H1 (cell line): ENCODE measurements around the gene TEAD4. TPM values are rescaled to one million over a fixed set of nuclear protein-coding genes. Genes with fewer than 3 reads are reported as not detected.

Experiments used
- CTCF ChIA-PET: fragments of 300-600 bp; sonication (Branson Sonifier 250); formaldehyde crosslinking; loops from one replicate; lab custom pipeline; 2021; ENCODE audit not compliant: partially characterized antibody; lab: Charles Lee
- POLR2A ChIA-PET: fragments of 300-600 bp; sonication (Branson Sonifier 250); formaldehyde crosslinking; loops from one replicate; lab custom pipeline; 2021; ENCODE audit warnings: inconsistent platforms; ENCODE audit not compliant: partially characterized antibody; lab: Charles Lee
- DNase-seq, 2 experiments: peaks; one replicate each; pipeline versions ENCODE4 v3.0.0 to v3.0.0-alpha.2; 2010 to 2022; ENCODE audit warnings: low spot score in 2 of 2, low read depth in 1 of 2, mixed read lengths in 1 of 2
- FAIRE-seq: peaks from 2 replicates; lab custom pipeline; 2011; peaks lifted over from hg19 to GRCh38; lab: Jason Lieb, UNC
- H2AFZ ChIP-seq: 2 replicates; pipeline ENCODE4 v1.8.1; 2012; ENCODE audit warnings: low read length, inconsistent platforms
- H2AK5ac ChIP-seq: 2 replicates; pipeline ENCODE4 v1.6.1; 2013; ENCODE audit warnings: low read depth, low read length
- H2BK120ac ChIP-seq: replicated peaks from 2 replicates; pipeline ENCODE3; 2013; ENCODE audit warnings: low read depth, low read length, inconsistent platforms
- H2BK12ac ChIP-seq: 2 replicates; pipeline ENCODE4 v1.6.1; 2013; ENCODE audit warnings: low read depth, low read length
- H2BK15ac ChIP-seq: 2 replicates; pipeline ENCODE4 v1.6.1; 2013; ENCODE audit warnings: low read length
- H2BK20ac ChIP-seq: 2 replicates; pipeline ENCODE4 v1.6.1; 2013; ENCODE audit warnings: low read length
- H2BK5ac ChIP-seq: 2 replicates; pipeline ENCODE4 v1.6.1; 2013; ENCODE audit warnings: low read depth, low read length
- H3K14ac ChIP-seq: 2 replicates; pipeline ENCODE4 v1.6.1; 2013; ENCODE audit warnings: inconsistent platforms; ENCODE audit not compliant: insufficient read length
- H3K18ac ChIP-seq: 2 replicates; pipeline ENCODE4 v1.6.1; 2013; ENCODE audit warnings: low read length; ENCODE audit errors: extremely low read depth
- H3K23ac ChIP-seq: 2 replicates; pipeline ENCODE4 v1.6.1; 2013; ENCODE audit warnings: inconsistent platforms; ENCODE audit not compliant: insufficient read length
- H3K23me2 ChIP-seq: 2 replicates; pipeline ENCODE4 v1.6.1; 2013; ENCODE audit warnings: low read depth, low read length
- H3K27ac ChIP-seq: 2 replicates; pipeline ENCODE4 v1.6.1; 2011; ENCODE audit warnings: low read depth, low read length, inconsistent platforms
- H3K27me3 ChIP-seq, 4 experiments: replicated peaks in 1 of 4; 1 replicate in 1 of 4; 2 replicates in 3 of 4; pipeline versions ENCODE4 v1.6.1 to v1.8.1; 2011 to 2013; ENCODE audit warnings: low read length in 3 of 4, mild to moderate bottlenecking in 3 of 4, inconsistent platforms in 2 of 4, mixed read lengths in 2 of 4, moderate library complexity in 1 of 4; ENCODE audit not compliant: control insufficient read depth in 3 of 4, insufficient read depth in 3 of 4; ENCODE audit errors: extremely low read depth in 1 of 4
- H3K36me3 ChIP-seq, 4 experiments: 2 replicates each; pipeline versions ENCODE4 v1.6.1 to v1.8.1; 2011 to 2013; ENCODE audit warnings: mild to moderate bottlenecking in 4 of 4, low read length in 3 of 4, moderate library complexity in 2 of 4, control low read depth in 1 of 4, inconsistent platforms in 1 of 4; ENCODE audit not compliant: insufficient read depth in 4 of 4, control insufficient read depth in 2 of 4
- H3K4ac ChIP-seq: replicated peaks from 2 replicates; pipeline ENCODE3; 2013; ENCODE audit warnings: low read length, low read depth, mixed read lengths, inconsistent platforms; ENCODE audit not compliant: insufficient read length
- H3K4me1 ChIP-seq, 4 experiments: replicated peaks in 1 of 4; 1 replicate in 1 of 4; 2 replicates in 3 of 4; pipeline versions ENCODE4 v1.6.1 to v1.8.1; 2011 to 2013; ENCODE audit warnings: low read length in 3 of 4, inconsistent platforms in 2 of 4, mixed read lengths in 1 of 4; ENCODE audit not compliant: insufficient read depth in 4 of 4, control insufficient read depth in 3 of 4
- H3K4me2 ChIP-seq, 2 experiments: 2 replicates each; pipeline versions ENCODE4 v1.6.1 to v1.8.1; 2011 to 2013; ENCODE audit warnings: low read depth in 2 of 2, low read length in 2 of 2, control low read depth in 1 of 2, inconsistent platforms in 1 of 2, mild to moderate bottlenecking in 1 of 2; ENCODE audit not compliant: insufficient read depth in 1 of 2
- H3K4me3 ChIP-seq, 4 experiments: fragments of 200-600, 300-600 bp in 1 of 4; sonication (generic), shearing (Covaris generic), sonication (Bioruptor Twin) in 1 of 4; 2 replicates each; pipeline versions ENCODE4 v1.5.1 to v1.8.1; 2011 to 2016; ENCODE audit warnings: low read length in 4 of 4, low read depth in 3 of 4, control low read depth in 2 of 4, inconsistent platforms in 2 of 4, mild to moderate bottlenecking in 2 of 4, mixed read lengths in 1 of 4, moderate library complexity in 1 of 4; ENCODE audit not compliant: insufficient read depth in 2 of 4; ENCODE audit errors: extremely low read depth in 1 of 4
- H3K56ac ChIP-seq: replicated peaks from 2 replicates; pipeline ENCODE3; 2013; ENCODE audit warnings: low read depth, mild to moderate bottlenecking, mixed read lengths, low read length, inconsistent platforms; ENCODE audit not compliant: insufficient read length
- H3K79me1 ChIP-seq: 2 replicates; pipeline ENCODE4 v1.6.1; 2013; ENCODE audit warnings: low read depth, low read length, control low read depth
- H3K79me2 ChIP-seq, 2 experiments: 2 replicates each; pipeline versions ENCODE4 v1.6.1 to v1.8.1; 2012 to 2013; ENCODE audit warnings: low read length in 2 of 2, mild to moderate bottlenecking in 2 of 2, inconsistent platforms in 1 of 2; ENCODE audit not compliant: insufficient read depth in 2 of 2, control insufficient read depth in 1 of 2
- H3K9ac ChIP-seq, 4 experiments: replicated peaks in 1 of 4; 1 replicate in 1 of 4; 2 replicates in 3 of 4; pipeline versions ENCODE4 v1.6.1 to v1.8.1; 2011 to 2013; ENCODE audit warnings: low read depth in 3 of 4, low read length in 3 of 4, control low read depth in 2 of 4, mild to moderate bottlenecking in 2 of 4, moderate library complexity in 2 of 4, inconsistent platforms in 1 of 4; ENCODE audit errors: extremely low read depth in 1 of 4
- H3K9me3 ChIP-seq, 2 experiments: 2 replicates each; pipeline versions ENCODE4 v1.6.1 to v1.8.1; 2012 to 2013; ENCODE audit warnings: mild to moderate bottlenecking in 2 of 2, moderate library complexity in 2 of 2, control low read depth in 1 of 2, inconsistent platforms in 1 of 2, low read depth in 1 of 2, low read length in 1 of 2, mixed read lengths in 1 of 2; ENCODE audit not compliant: insufficient read depth in 2 of 2
- H4K20me1 ChIP-seq, 2 experiments: replicated peaks in 1 of 2; 2 replicates each; pipeline versions ENCODE3 to v1.8.1; 2011 to 2013; ENCODE audit warnings: inconsistent platforms in 2 of 2, low read length in 2 of 2, mild to moderate bottlenecking in 1 of 2; ENCODE audit not compliant: insufficient read depth in 2 of 2, control insufficient read depth in 1 of 2
- H4K5ac ChIP-seq: 2 replicates; pipeline ENCODE4 v1.6.1; 2013; ENCODE audit warnings: low read length, low read depth, mixed read lengths, inconsistent platforms; ENCODE audit not compliant: insufficient read length
- H4K8ac ChIP-seq: 2 replicates; pipeline ENCODE4 v1.8.0; 2013; ENCODE audit warnings: mild to moderate bottlenecking, moderate library complexity, low read length, inconsistent platforms; ENCODE audit not compliant: insufficient read depth; ENCODE audit errors: extremely low read depth
- H4K91ac ChIP-seq: replicated peaks from 2 replicates; pipeline ENCODE3; 2013; ENCODE audit warnings: low read length, mixed read lengths, inconsistent platforms; ENCODE audit not compliant: insufficient read length
- KDM1A ChIP-seq: fragments of 200-600, 300-600 bp; sonication (generic); IDR thresholded peaks from 2 replicates; pipeline ENCODE4 v1.7.1; 2016; ENCODE audit warnings: mild to moderate bottlenecking, low read length, borderline replicate concordance
- MAFK ChIP-seq: IDR thresholded peaks from 2 replicates; pipeline ENCODE4 v1.6.1; 2012; ENCODE audit warnings: low read depth, mild to moderate bottlenecking, improper control_type of control experiment, low read length
- POLR2AphosphoS5 ChIP-seq: IDR thresholded peaks from 2 replicates; pipeline ENCODE4 v1.6.1; 2011; ENCODE audit warnings: low read depth, low read length
- SIRT6 ChIP-seq: IDR thresholded peaks from one replicate; pipeline ENCODE4 v1.7.1; 2012; ENCODE audit warnings: low read length, inconsistent platforms
- TEAD4 ChIP-seq: IDR thresholded peaks from 2 replicates; pipeline ENCODE4 v1.6.1; 2012; ENCODE audit warnings: low read depth, low read length, inconsistent platforms, mixed read lengths
- USF2 ChIP-seq: IDR thresholded peaks from 2 replicates; pipeline ENCODE4 v1.6.1; 2011; ENCODE audit warnings: low read length, improper control_type of control experiment
- YY1 ChIP-seq: IDR thresholded peaks from 2 replicates; pipeline ENCODE4 v1.6.1; 2011; ENCODE audit warnings: low read depth, mild to moderate bottlenecking, low read length
- WGBS, 2 experiments: shearing (Covaris generic) in 1 of 2; methylation state at CpG; one replicate each; pipeline versions ENCODE4 v1.1.6 to v1.1.7; 2013 to 2015; ENCODE audit warnings: low lambda C conversion rate in 2 of 2, mixed read lengths in 2 of 2, inconsistent platforms in 1 of 2, low coverage in 1 of 2, missing lambda C conversion rate in 1 of 2; ENCODE audit not compliant: insufficient replicate concordance in 2 of 2, insufficient coverage in 1 of 2, insufficient read length in 1 of 2; ENCODE audit errors: extremely low coverage in 1 of 2, missing lambda C conversion rate in 1 of 2; 5-methylcytosine and 5-hydroxymethylcytosine counted together
- polyA plus RNA-seq, 7 experiments: library from polyadenylated mRNA; depleted of rRNA in 3 of 7; stranded (reverse) in 5 of 7; unstranded in 2 of 7; fragments of >200 nt in 5 of 7; fragments of 200-250 nt in 2 of 7; gene quantifications; 1 replicate in 5 of 7; 2 replicates in 1 of 7; 4 replicates in 1 of 7; pipeline versions ENCODE4 v1.2.1 to v1.2.3, GENCODE V29; 2011 to 2013; ENCODE audit warnings: missing spikeins in 2 of 7, mixed read lengths in 2 of 7
- total RNA-seq: library from RNA; stranded (reverse); fragmentation: NEBNext Ultra II Directional; extraction: Animal tissue kit (Norgen Biotek cat#: 25700); gene quantifications from 2 replicates; pipeline ENCODE4 v1.2.1, GENCODE V29; 2021

TEAD4 gene
- total and polyA plus RNA-seq, 2 of the 8 experiments (the other 6 are each of a cell fraction or from before 2014, with no cell fraction given) = 56.7 to 116 TPM

- POLR2A ChIA-PET = interaction anchor here (0.7 to 1.6 kb wide), 5 partner anchors 10 to 200 kb away, joined by 3 read pairs; partner anchors contain the start of gene TULP3
- Histone ChIP-seq H3K4ac (no peak overlapping the region), H2BK15ac (no peak overlapping the region), H2AFZ (no peak overlapping the region), H3K56ac (no peak overlapping the region), H3K9ac (no peak overlapping the region), H3K14ac (no peak overlapping the region), H4K8ac (no peak overlapping the region), H3K4me2 (no peak overlapping the region), H3K27ac (no peak overlapping the region), H3K79me1 (no peaks in the 10 kb centered on the region), H3K27me3 (no peaks in the 10 kb centered on the region; a peak in 1 of 7 replicates)
- FAIRE-seq (peak; percentile 45), DNase-seq (no peak)
- TF ChIP-seq SIRT6 (no peak), POLR2AphosphoS5 (no peak), MAFK (no peak), TEAD4 (peak; percentile 90), KDM1A (0 out of 2 replicates have a peak, but pooled peaks have one; percentile 37), YY1 (peak; percentile 68; the same call in 1 of the 2 replicates), USF2 (peak; percentile 43)
- TF ChIP-seq, all 59 proteins: peak for 4
- no peaks in the 10 kb centered on the region for H3K23me2 ChIP-seq
- no peaks in the 10 kb centered on the region for H3K79me2 ChIP-seq
- no peak overlapping the region; the same call in none of the 2 replicates for H2BK5ac ChIP-seq
- H4K91ac ChIP-seq = no peak overlapping the region
- no peaks in the 10 kb centered on the region for H4K20me1 ChIP-seq
- H3K4me3 ChIP-seq = no peak overlapping the region
- H3K23ac ChIP-seq = no peak overlapping the region
- H2BK120ac ChIP-seq = no peak overlapping the region
- 81% methylated on average over 8 of the region's 8 CpGs; no CpG with 5 or more reads in 1 of the 2 experiments for WGBS, 2 experiments
- H3K36me3 ChIP-seq = no peaks in the 10 kb centered on the region
- H4K5ac ChIP-seq = no peak overlapping the region
- no peaks in the 10 kb centered on the region for H3K9me3 ChIP-seq
- H3K18ac ChIP-seq = no peak overlapping the region
- H2BK20ac ChIP-seq = no peak overlapping the region
- CTCF ChIA-PET = interaction anchor here (0.8 to 2.0 kb wide), 3 partner anchors 14 to 206 kb away, joined by 3 to 7 read pairs (median 7); no protein-coding TSS in a partner anchor
- 0 out of 2 replicates have a peak overlapping the region, but pooled peaks have one; percentile 60 for H2BK12ac ChIP-seq
- peaks cover 0 to 6% (median 0%) of the 10 kb centered on the region in 4 experiments; a peak in 3 of 7 replicates for H3K4me1 ChIP-seq
- H2AK5ac ChIP-seq = 0 out of 2 replicates have a peak overlapping the region, but pooled peaks have one; percentile 75
Measured at GRCh38 chr12:3055704-3056467, 96.7 kb downstream of the TEAD4 start.
